Peyer's patch (tissue), 4 donors: ENCODE results near the gene VAV1. TPM values are rescaled to one million over a fixed set of nuclear protein-coding genes. Genes with fewer than 3 reads are reported as not detected.
A peak's percentile ranks its signal among the peaks of the same experiment; 100 is the strongest.

ENCODE experiments used
- DNase-seq, 3 donors: peaks; one replicate each; pipeline ENCODE4 v3.0.0-alpha.2; 2017 to 2019
- H3K27ac ChIP-seq, 4 donors: fragments of 200-600 bp; sonication (generic); one replicate each; pipeline ENCODE4 v1.5.1; 2016 to 2019
- H3K27me3 ChIP-seq, 2 donors: fragments of 200-600 bp; sonication (generic); one replicate each; pipeline ENCODE4 v1.5.1; 2019
- H3K36me3 ChIP-seq, 3 donors: fragments of 200-600 bp; sonication (generic); one replicate each; pipeline ENCODE4 v1.5.1; 2016 to 2019
- H3K4me1 ChIP-seq, 4 donors: fragments of 200-600 bp; sonication (generic); one replicate each; pipeline ENCODE4 v1.5.1; 2016 to 2019
- H3K4me3 ChIP-seq, 4 donors: fragments of 200-600 bp; sonication (generic); 1 replicate in 3 of 4; 2 replicates in 1 of 4; pipeline ENCODE4 v1.5.1; 2016 to 2019; ENCODE audit warnings: mild to moderate bottlenecking in 1 of 4
- H3K9me3 ChIP-seq, 4 donors: fragments of 200-600 bp; sonication (generic); one replicate each; pipeline ENCODE4 v1.5.1; 2016 to 2019; ENCODE audit warnings: mild to moderate bottlenecking in 1 of 4
- CTCF ChIP-seq, 6 experiments: fragments of 450-650 bp in 4 of 6; fragments of 200-600 bp in 2 of 6; sonication (generic) in 1 of 6; IDR thresholded peaks; one replicate each; pipeline ENCODE4 v1.5.1; 2017 to 2019; ENCODE audit warnings: antibody characterized with exemption in 6 of 6, mild to moderate bottlenecking in 3 of 6, moderate library complexity in 1 of 6
- POLR2A ChIP-seq, 2 donors: fragments of 450-650 bp; IDR thresholded peaks; one replicate each; pipeline ENCODE4 v1.5.1; 2017; ENCODE audit warnings: antibody characterized with exemption in 2 of 2, mild to moderate bottlenecking in 2 of 2, moderate library complexity in 2 of 2
- total RNA-seq, 4 donors: library from RNA; depleted of rRNA; stranded (reverse); fragments of >200 nt; gene quantifications; one replicate each; pipeline ENCODE4 v1.1.0, GENCODE V29; 2016

The VAV1 gene
- total RNA-seq, result 10 to 100 TPM in 1 of 4 donors, 1 to 10 TPM in 3; 7.0 to 57.8 (median 7.7) TPM

GRCh38 chr19:6772028-6772865, at the start of gene VAV1:
Gene VAV1 (plus strand): TSS chr19:6772708. CDS start chr19:6772808, 100 bp downstream.
- Histone ChIP-seq H3K27me3 (no peaks in the 10 kb centered on the region), H3K4me3 (peak within 1 kb of the TSS; percentile 58 to 81 (median 70)), H3K4me1 (peaks cover 0 to 11% (median 5%) of the 10 kb centered on the region in 4 donors), H3K36me3 (no peaks in the 10 kb centered on the region), H3K27ac (peak within 1 kb of the TSS; percentile 66 to 90 (median 74)), H3K9me3 (no peaks in the 10 kb centered on the region)
- TF ChIP-seq POLR2A (IDR thresholded peaks at IDR 0.05), result peak; percentile 31 to 45
- TF ChIP-seq CTCF (IDR thresholded peaks at IDR 0.05), result no peak
- peak; percentile 68 to 95 (median 94) for DNase-seq

- no peaks in the 10 kb centered on the region for H3K36me3 ChIP-seq
- peak overlapping the region in 3 of 4 donors; percentile 5 to 34 (median 17) for H3K27ac ChIP-seq
- H3K4me1 ChIP-seq, result peaks cover 0 to 23% (median 5%) of the 10 kb centered on the region in 4 donors
- H3K9me3 ChIP-seq, result no peaks in the 10 kb centered on the region
- no peak for DNase-seq
- no peaks in the 10 kb centered on the region for H3K27me3 ChIP-seq
- no peak for TF ChIP-seq POLR2A (IDR thresholded peaks at IDR 0.05)
- H3K4me3 ChIP-seq, result no peak overlapping the region
Observed at GRCh38 chr19:6723108-6723618, 49.3 kb upstream of the VAV1 start.

- no peaks in the 10 kb centered on the region for H3K27me3 ChIP-seq
- peaks cover 0 to 23% (median 10%) of the 10 kb centered on the region in 4 donors for H3K4me1 ChIP-seq
- peak overlapping the region in 1 of 4 donors; percentile 34 for H3K27ac ChIP-seq
- H3K4me3 ChIP-seq, result no peak overlapping the region
- H3K9me3 ChIP-seq, result no peaks in the 10 kb centered on the region
- TF ChIP-seq POLR2A (IDR thresholded peaks at IDR 0.05) (no peak), CTCF (IDR thresholded peaks at IDR 0.05) (no peak)
- no peaks in the 10 kb centered on the region for H3K36me3 ChIP-seq
- peak in 1 of 3 donors; percentile 44 for DNase-seq
Observed at GRCh38 chr19:6723738-6724137, 48.8 kb upstream of the VAV1 start.

GRCh38 chr19:6724631-6725492, 47.6 kb upstream of the VAV1 start:
- Histone ChIP-seq H3K27me3 (no peaks in the 10 kb centered on the region), H3K4me3 (no peak overlapping the region), H3K36me3 (no peaks in the 10 kb centered on the region), H3K27ac (peak overlapping the region in 1 of 4 donors; percentile 34), H3K4me1 (peaks cover 0 to 29% (median 10%) of the 10 kb centered on the region in 4 donors), H3K9me3 (no peaks in the 10 kb centered on the region)
- no peak for DNase-seq
- TF ChIP-seq POLR2A (IDR thresholded peaks at IDR 0.05) (no peak), CTCF (IDR thresholded peaks at IDR 0.05) (no peak)

- peaks cover 0 to under 1% (median 0%) of the 10 kb centered on the region in 3 donors for H3K36me3 ChIP-seq
- no peaks in the 10 kb centered on the region for H3K27me3 ChIP-seq
- H3K9me3 ChIP-seq, result no peaks in the 10 kb centered on the region
- H3K4me1 ChIP-seq, result peaks cover 0 to 32% (median 10%) of the 10 kb centered on the region in 4 donors
- TF ChIP-seq POLR2A (IDR thresholded peaks at IDR 0.05) (no peak), CTCF (IDR thresholded peaks at IDR 0.05) (no peak)
- H3K4me3 ChIP-seq, result no peak overlapping the region
- DNase-seq, result no peak
- H3K27ac ChIP-seq, result peak overlapping the region in 1 of 4 donors; percentile 11
Observed at GRCh38 chr19:6725513-6726231, 46.8 kb upstream of the VAV1 start.
